Fibroblast of pulmonary artery (primary cell): ENCODE measurements around the gene RHBDD1.
A peak's percentile ranks its signal among the peaks of the same experiment; 100 is the strongest.

ENCODE experiments used
- DNase-seq: peaks from one replicate; pipeline ENCODE4 v3.0.0-alpha.2; 2010; ENCODE audit warnings: low read depth
- H3K4me3 ChIP-seq: replicated peaks from 2 replicates; pipeline ENCODE4 v1.5.1; 2011; ENCODE audit warnings: low read depth, mild to moderate bottlenecking, control low read depth, low read length, moderate library complexity
- CTCF ChIP-seq: IDR thresholded peaks from 2 replicates; pipeline ENCODE4 v1.5.1; 2011; ENCODE audit warnings: mild to moderate bottlenecking, control low read depth, low read length, inconsistent platforms; ENCODE audit errors: missing control alignments

Gene RHBDD1

GRCh38 chr2:226799976-226800940, 35.6 kb upstream of the RHBDD1 start:
- no peak for TF ChIP-seq CTCF
- H3K4me3 ChIP-seq: peak overlapping the region; percentile 80
- peak; percentile 29 for DNase-seq

- TF ChIP-seq CTCF: no peak
- H3K4me3 ChIP-seq: peak overlapping the region; percentile 34
These were observed 34.7 kb upstream of the RHBDD1 start for GRCh38 chr2:226800941-226801784.

GRCh38 chr2:226802573-226802972, 33.3 kb upstream of the RHBDD1 start:
- H3K4me3 ChIP-seq: no peak overlapping the region
- DNase-seq: peak; percentile 96

More at GRCh38 chr2:226800941-226801784, 34.7 kb upstream of the RHBDD1 start:
- peak; percentile 64 for DNase-seq

GRCh38 chr2:226803410-226803809, 32.4 kb upstream of the RHBDD1 start:
- DNase-seq: no peak
- no peak overlapping the region for H3K4me3 ChIP-seq
- TF ChIP-seq CTCF: no peak

More at GRCh38 chr2:226802573-226802972, 33.3 kb upstream of the RHBDD1 start:
- TF ChIP-seq CTCF: peak; percentile 72

- peak; percentile 54 for TF ChIP-seq CTCF
- no peak for DNase-seq
- H3K4me3 ChIP-seq: no peak overlapping the region
These were observed 22.6 kb upstream of the RHBDD1 start for GRCh38 chr2:226813148-226813701.

GRCh38 chr2:226818930-226819329, 16.9 kb upstream of the RHBDD1 start:
- no peak for DNase-seq
- no peak overlapping the region for H3K4me3 ChIP-seq
- TF ChIP-seq CTCF: no peak
